ENCODE results near the gene SETD3.

The SETD3 gene

DNA sequence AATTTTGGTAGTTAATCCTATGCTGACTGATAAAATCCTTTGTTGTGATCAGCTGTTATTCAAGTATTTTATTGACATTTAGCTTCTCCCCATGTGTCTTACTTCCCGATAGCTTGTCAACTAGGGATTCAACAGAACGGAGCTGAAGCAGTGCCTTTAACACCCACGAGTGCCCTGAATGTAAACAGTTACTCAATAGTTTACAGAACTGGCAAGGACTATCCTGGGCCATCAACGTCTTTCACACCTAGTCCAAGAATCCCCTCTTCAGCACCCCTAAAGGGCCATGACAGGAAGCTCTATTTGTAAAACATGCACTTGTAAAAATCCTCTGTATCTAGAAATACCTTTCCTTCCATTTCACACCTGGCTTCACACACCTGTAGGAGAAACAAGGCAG lies 45.3 kb downstream of the SETD3 start:
- TF ChIP-seq, protein P1, sequence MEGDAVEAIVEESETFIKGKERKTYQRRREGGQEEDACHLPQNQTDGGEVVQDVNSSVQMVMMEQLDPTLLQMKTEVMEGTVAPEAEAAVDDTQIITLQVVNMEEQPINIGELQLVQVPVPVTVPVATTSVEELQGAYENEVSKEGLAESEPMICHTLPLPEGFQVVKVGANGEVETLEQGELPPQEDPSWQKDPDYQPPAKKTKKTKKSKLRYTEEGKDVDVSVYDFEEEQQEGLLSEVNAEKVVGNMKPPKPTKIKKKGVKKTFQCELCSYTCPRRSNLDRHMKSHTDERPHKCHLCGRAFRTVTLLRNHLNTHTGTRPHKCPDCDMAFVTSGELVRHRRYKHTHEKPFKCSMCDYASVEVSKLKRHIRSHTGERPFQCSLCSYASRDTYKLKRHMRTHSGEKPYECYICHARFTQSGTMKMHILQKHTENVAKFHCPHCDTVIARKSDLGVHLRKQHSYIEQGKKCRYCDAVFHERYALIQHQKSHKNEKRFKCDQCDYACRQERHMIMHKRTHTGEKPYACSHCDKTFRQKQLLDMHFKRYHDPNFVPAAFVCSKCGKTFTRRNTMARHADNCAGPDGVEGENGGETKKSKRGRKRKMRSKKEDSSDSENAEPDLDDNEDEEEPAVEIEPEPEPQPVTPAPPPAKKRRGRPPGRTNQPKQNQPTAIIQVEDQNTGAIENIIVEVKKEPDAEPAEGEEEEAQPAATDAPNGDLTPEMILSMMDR (IDR thresholded peaks at IDR 0.05; ENCODE audit: insufficient read depth, low read depth, low read length, missing control alignments): no peak
- no peak overlapping the region for H3K4me3 ChIP-seq (ENCODE audit: low read length)
- DNase-seq (ENCODE audit: low read depth): no peak

DNA sequence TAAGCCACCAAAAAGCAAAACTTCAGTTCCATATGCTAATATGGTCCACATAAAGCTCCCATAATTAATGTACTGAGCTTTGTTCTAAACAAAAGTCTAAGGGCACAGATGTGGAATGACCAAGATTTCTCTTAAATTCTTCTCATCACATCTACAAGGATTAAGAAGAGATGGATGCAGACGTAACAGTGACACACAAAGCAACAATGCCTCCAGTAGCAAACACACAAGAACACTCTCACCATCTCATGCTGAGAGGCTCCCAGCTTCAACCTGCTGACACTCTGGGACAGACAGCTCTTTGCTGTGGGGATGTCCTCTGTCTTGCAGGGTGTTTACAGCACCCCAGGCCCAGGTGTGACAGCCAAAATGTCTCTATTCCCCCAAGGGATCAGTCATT lies 48.2 kb downstream of the SETD3 start:
- DNase-seq (ENCODE audit: low read depth): no peak
- TF ChIP-seq, protein P1 (IDR thresholded peaks at IDR 0.05; ENCODE audit: insufficient read depth, low read depth, low read length, missing control alignments): no peak
- no peak overlapping the region for H3K4me3 ChIP-seq (ENCODE audit: low read length)

DNA sequence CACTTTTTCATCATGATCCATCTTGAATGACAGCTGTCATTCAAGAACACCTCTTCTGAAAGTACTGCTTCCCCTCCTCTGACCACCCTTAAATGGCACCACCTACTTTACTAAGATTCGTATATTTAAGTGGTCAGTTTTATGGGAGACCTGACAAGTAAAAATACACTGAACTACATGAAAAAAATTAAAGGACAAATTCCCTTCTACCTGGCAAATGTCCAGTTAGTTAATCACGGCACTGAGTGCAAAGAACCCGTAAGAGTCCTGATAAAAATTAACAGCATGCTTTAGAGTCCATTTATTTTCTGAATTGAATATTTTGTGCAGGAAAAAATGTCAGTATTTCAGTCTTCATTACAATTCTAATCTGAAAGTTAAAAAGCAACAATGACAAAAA lies 48.7 kb downstream of the SETD3 start:
- DNase-seq (ENCODE audit: low read depth): no peak
- TF ChIP-seq, protein P1 (IDR thresholded peaks at IDR 0.05; ENCODE audit: insufficient read depth, low read depth, low read length, missing control alignments): no peak
- H3K4me3 ChIP-seq (ENCODE audit: low read length): no peak overlapping the region

DNA sequence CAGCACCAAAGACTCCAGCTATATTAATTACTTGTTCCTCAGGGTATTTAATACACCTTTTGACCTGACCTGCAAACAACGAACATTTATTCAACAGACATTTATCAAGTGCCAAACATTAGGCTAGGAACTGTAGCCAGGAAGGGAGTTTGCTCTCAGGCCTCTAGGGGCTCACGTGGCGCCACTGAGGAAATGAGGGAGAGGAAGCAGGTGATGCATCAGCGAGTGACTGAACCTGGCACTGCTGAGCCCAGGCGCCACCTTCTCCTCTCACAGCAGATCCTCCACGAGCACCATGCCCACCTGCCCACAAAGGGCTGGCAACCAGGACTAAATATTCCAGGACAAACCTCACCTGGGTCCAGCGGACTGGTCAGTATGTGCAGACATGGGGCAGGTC lies 50.2 kb downstream of the SETD3 start:
- DNase-seq (ENCODE audit: low read depth): peak; percentile 28
- H3K4me3 ChIP-seq (ENCODE audit: low read length): no peak overlapping the region
- TF ChIP-seq, protein P1 (IDR thresholded peaks at IDR 0.05; ENCODE audit: insufficient read depth, low read depth, low read length, missing control alignments): peak; percentile 17

DNA sequence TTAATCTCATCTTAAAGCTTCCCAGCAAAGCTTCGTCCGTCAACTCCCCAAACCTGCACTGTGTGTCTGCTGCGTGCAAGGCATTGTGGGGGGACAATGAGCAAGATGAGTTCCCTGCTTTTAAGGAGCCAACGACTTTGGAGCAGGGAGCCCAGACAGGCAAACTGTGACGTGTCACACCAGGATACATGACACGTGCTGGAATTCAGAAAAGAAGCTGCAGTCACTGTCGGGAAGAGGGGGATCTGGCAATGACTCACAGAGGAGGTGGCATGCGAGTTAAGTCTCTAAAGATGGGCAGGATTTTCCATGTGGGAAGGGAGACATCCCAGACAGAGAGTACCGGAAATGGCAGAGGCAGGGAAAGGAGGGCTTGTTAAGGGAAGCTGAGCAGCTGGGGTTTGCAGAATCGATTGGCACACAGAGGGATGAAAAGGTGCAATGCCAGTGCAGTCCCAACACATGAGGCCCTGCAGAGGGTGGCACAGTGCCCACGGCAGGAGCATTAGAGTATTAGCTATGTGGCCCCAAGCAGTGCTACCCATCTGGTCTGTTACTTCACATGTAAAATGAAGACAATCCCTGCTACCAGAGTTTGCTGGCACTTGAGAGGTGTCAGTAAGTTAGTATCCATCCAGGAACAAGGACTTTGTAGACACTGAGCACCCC lies 52.9 kb downstream of the SETD3 start:
- H3K4me3 ChIP-seq (ENCODE audit: low read length): no peak overlapping the region
- DNase-seq (ENCODE audit: low read depth): peak; percentile 25
- TF ChIP-seq, protein P1 (IDR thresholded peaks at IDR 0.05; ENCODE audit: insufficient read depth, low read depth, low read length, missing control alignments): no peak

DNA sequence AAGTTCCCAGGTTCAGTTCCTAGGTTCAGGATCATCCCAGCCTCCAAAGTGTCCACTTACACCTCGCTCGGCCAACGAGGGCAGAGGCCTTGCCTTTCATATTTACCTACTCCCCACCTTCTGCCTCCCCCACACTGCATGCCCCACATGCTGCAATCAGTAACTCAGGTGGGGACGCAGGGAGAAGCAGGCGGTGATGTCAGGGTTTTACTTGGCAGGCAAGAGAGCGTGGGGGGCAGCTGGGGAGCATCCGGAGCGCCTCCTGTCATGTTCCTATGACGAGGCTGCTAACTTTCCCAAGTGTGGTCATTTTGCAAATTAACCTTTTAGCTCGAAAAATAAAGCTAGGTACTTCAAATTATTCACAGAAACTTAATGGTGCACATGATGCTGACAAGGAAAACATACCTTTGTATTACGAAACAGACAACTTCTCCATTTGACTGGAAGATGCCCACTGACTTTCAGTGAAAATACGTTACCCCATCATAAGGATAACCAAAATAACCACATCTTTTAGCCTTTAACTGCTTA lies 53.8 kb downstream of the SETD3 start:
- no peak overlapping the region for H3K4me3 ChIP-seq (ENCODE audit: low read length)
- TF ChIP-seq, protein P1 (IDR thresholded peaks at IDR 0.05; ENCODE audit: insufficient read depth, low read depth, low read length, missing control alignments): no peak
- DNase-seq (ENCODE audit: low read depth): no peak

DNA sequence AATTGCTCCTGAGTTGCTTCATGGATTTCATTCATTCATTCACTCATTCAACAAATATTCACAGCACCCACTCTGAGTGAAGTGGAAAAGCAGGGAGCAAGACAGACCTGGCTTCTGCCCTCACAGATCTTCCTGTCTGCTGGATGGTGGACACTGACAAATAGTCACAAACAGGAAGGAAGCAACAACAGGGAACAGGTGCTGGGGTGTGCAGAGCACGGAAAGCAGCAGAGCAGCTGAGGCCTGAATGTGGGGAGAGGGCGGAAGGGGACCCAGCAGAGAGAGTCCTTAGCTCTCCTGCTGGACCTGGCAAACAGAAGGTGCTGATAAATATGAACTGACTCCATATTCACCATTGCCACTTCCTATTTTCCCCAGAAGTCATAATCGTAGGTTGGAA lies 54.4 kb downstream of the SETD3 start:
- DNase-seq (ENCODE audit: low read depth): no peak
- TF ChIP-seq, protein P1 (IDR thresholded peaks at IDR 0.05; ENCODE audit: insufficient read depth, low read depth, low read length, missing control alignments): no peak

More for the DNA sequence above, 54.4 kb downstream of the SETD3 start:
- no peak overlapping the region for H3K4me3 ChIP-seq (ENCODE audit: low read length)

All from epithelial cell of esophagus (primary cell).